ENCODE measurements around the gene TESPA1.
A peak's percentile ranks its signal among the peaks of the same experiment; 100 is the strongest.

Gene TESPA1

GRCh38 chr12:54983536-54984101 lies 943 bp downstream of the TESPA1 start:
- peak; percentile 46 for DNase-seq

- no peak for DNase-seq
Measured at GRCh38 chr12:54981796-54982195, 2.8 kb downstream of the TESPA1 start.

GRCh38 chr12:54980341-54980740 lies 4.2 kb downstream of the TESPA1 start:
- peak; percentile 62 for DNase-seq

GRCh38 chr12:54977857-54978256 lies 6.7 kb downstream of the TESPA1 start:
- no peak for DNase-seq

GRCh38 chr12:54977155-54977554 lies 7.4 kb downstream of the TESPA1 start:
- DNase-seq: no peak

- DNase-seq: no peak
Measured at GRCh38 chr12:54975875-54976274, 8.7 kb downstream of the TESPA1 start.

- no peak for DNase-seq
Measured at GRCh38 chr12:54975272-54975671, 9.3 kb downstream of the TESPA1 start.

GRCh38 chr12:54974279-54974678 lies 10.3 kb downstream of the TESPA1 start:
- DNase-seq: no peak

GRCh38 chr12:54973556-54973955 lies 11.0 kb downstream of the TESPA1 start:
- no peak for DNase-seq

- no peak for DNase-seq
Measured at GRCh38 chr12:54970741-54971140, 13.8 kb downstream of the TESPA1 start.

GRCh38 chr12:54968181-54968730 lies 16.3 kb downstream of the TESPA1 start:
- no peak for DNase-seq

GRCh38 chr12:54967461-54967860 lies 17.1 kb downstream of the TESPA1 start:
- peak; percentile 33 for DNase-seq

GRCh38 chr12:54961190-54961589 lies 23.4 kb downstream of the TESPA1 start:
- no peak for DNase-seq

GRCh38 chr12:54959291-54960018 lies 25.1 kb downstream of the TESPA1 start:
- DNase-seq: no peak

GRCh38 chr12:54958048-54958658 lies 26.4 kb downstream of the TESPA1 start:
- no peak for DNase-seq

- no peak for DNase-seq
Measured at GRCh38 chr12:54956818-54957641, 27.5 kb downstream of the TESPA1 start.

- no peak for DNase-seq
Measured at GRCh38 chr12:54956322-54956721, 28.2 kb downstream of the TESPA1 start.

- DNase-seq: no peak
Measured at GRCh38 chr12:54954801-54955200, 29.8 kb downstream of the TESPA1 start.

- DNase-seq: no peak
Measured at GRCh38 chr12:54954228-54954627, 30.3 kb downstream of the TESPA1 start.

- no peak for DNase-seq
Measured at GRCh38 chr12:54950071-54950727, 34.4 kb downstream of the TESPA1 start.

- DNase-seq: no peak
Measured at GRCh38 chr12:54949073-54949711, 35.4 kb downstream of the TESPA1 start.

GRCh38 chr12:54948171-54948570 lies 36.4 kb downstream of the TESPA1 start:
- no peak for DNase-seq

All from activated T-cell treated with anti-CD3 and anti-CD28 coated beads, Interleukin-2, amount 50 U/mL, for 1 hour (primary cell).